AG09309 (cell line): ENCODE data around the gene DDX5.
"Not testable (repeated sequence)": the region's sequence is repeated elsewhere in the genome, so short reads cannot be mapped to it uniquely, and the experiment has no call there.

Experiments used
- DNase-seq: peaks from one replicate; pipeline ENCODE4 v3.0.0-alpha.2; 2010; ENCODE audit warnings: low read depth
- H3K4me3 ChIP-seq: 2 replicates; pipeline ENCODE4 v1.5.1; 2011; ENCODE audit warnings: mild to moderate bottlenecking, low read depth, low read length, moderate library complexity; ENCODE audit not compliant: control insufficient read depth
- CTCF ChIP-seq: IDR thresholded peaks from 2 replicates; pipeline ENCODE4 v1.5.1; 2011; ENCODE audit warnings: mild to moderate bottlenecking, low read depth, low read length, inconsistent platforms; ENCODE audit not compliant: insufficient read depth, control insufficient read depth; ENCODE audit errors: missing control alignments

DDX5 gene

DNA sequence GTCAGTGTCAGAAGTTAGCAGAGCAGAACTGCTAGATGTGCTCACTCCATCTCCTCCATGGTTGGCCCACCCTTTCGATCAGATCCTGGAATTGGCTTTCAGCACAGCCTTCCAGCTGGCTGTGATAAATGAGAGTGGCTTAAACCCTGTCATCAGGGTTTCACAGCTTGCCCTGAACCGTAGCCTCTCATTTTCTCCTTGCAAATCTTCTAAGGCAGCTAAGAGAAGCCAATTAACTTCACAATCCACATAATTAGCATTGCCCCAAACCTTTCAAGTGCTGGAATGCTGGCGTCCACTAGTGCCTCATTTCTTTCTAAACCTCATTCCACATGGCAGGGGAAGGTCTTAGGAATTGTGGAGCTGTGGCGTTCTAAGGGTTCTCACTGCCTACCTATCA is 35.5 kb downstream of the DDX5 start:
- H3K4me3 ChIP-seq = no peak overlapping the region
- DNase-seq = no peak
- no peak for TF ChIP-seq CTCF

DNA sequence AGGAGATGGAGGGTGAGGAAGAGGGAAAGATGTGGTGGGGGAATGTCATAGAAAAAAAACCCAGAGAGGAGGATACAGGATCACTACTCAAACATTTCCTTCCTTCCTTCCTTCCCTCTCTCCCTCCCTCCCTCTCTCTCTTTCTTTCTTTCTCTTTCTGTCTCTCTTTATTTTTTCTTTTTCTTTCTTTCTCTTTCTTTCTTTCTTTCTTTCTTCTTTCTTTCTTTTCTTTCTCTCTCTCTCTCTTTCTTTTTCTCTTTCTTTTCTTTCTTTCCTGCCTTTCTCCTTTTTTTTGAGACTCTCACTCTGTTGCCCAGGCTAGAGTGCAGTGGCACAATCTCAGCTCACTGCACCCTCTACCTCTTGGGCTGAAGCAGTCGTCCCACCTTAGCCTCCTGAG is 39.3 kb downstream of the DDX5 start:
- not testable (repeated sequence) for H3K4me3 ChIP-seq, DNase-seq

- no peak for DNase-seq
- H3K4me3 ChIP-seq = no peak overlapping the region
- TF ChIP-seq CTCF = no peak
Observed at GRCh38 chr17:64466019-64466735, 39.9 kb downstream of the DDX5 start.

- no peak overlapping the region for H3K4me3 ChIP-seq
- no peak for DNase-seq
- TF ChIP-seq CTCF = no peak
Observed at GRCh38 chr17:64461788-64462187, 44.3 kb downstream of the DDX5 start.

GRCh38 chr17:64460955-64461354 is 45.1 kb downstream of the DDX5 start:
- H3K4me3 ChIP-seq = no peak overlapping the region
- DNase-seq = no peak
- no peak for TF ChIP-seq CTCF

GRCh38 chr17:64459818-64460217 is 46.3 kb downstream of the DDX5 start:
- not testable (repeated sequence) for DNase-seq, H3K4me3 ChIP-seq

- H3K4me3 ChIP-seq = no peak overlapping the region
- DNase-seq = no peak
- TF ChIP-seq CTCF = no peak
Observed at GRCh38 chr17:64459284-64459747, 46.8 kb downstream of the DDX5 start.

DNA sequence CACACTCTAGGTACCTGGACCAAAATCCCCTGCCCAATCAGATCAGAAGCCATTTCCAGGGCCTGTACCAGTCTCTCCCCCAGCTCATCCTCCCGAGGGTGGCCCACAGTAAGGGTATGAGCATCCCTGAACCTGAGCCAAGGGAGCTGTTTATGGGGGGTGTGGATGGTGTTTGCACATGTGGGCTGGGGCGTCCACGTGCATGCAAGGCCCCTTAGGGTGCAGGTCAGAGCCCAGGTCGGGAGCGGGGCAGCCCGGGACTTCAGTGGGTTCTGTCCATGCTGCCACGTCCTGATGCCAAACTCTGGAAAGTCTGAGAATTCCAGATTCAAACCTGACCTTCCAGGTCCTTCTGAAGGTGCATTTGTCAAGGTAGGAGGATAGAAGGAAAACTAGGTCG is 47.3 kb downstream of the DDX5 start:
- no peak for DNase-seq
- no peak overlapping the region for H3K4me3 ChIP-seq
- no peak for TF ChIP-seq CTCF
